Putamen (tissue), 1 donor: Measurements from ENCODE around the gene GLTP.
A peak's percentile ranks its signal among the peaks of the same experiment; 100 is the strongest.

Source experiments
- DNase-seq: peaks from one replicate; pipeline ENCODE4 v3.0.0-alpha.2; 2016; ENCODE audit warnings: low spot score

GLTP gene

DNA sequence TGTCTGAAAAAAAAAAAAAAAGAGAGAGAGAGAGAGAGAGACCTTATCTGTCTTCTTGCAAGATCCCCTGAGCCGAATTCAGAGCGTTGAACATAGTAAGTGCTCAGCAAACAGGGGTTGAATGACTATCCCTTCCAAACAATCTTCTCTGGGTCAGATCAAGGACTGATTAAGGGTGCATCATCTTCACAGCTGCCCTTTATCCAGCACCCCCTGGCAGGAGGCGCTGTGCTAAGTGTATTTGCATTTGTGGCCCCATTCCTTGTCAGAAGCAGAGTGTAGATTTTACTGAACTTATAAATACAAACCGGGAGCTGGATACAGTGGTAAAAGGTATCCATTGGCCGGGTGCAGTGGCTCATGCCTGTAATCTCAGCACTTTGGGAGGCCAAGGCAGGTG, 38.3 kb downstream of the GLTP start:
- DNase-seq: no peak

DNA sequence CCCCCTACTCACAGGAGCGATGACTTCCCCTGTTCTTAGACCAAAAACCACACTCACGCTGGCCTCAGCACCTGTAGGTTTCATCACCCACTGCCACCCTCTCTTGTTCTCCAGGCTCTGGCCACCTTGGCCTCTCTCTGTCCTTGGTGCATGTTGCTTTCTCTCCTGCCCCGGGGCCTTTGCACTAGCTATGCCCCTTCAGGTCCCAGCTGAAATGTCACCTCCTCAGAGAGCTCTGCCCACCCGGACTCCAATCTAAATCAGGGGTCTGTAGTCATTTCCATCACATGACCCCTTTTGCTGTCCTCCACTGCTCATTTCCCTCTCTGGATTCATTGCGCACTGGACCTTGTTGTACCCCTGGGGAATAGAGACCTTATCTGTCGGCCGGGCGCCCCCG, 39.0 kb downstream of the GLTP start:
- no peak for DNase-seq

DNA sequence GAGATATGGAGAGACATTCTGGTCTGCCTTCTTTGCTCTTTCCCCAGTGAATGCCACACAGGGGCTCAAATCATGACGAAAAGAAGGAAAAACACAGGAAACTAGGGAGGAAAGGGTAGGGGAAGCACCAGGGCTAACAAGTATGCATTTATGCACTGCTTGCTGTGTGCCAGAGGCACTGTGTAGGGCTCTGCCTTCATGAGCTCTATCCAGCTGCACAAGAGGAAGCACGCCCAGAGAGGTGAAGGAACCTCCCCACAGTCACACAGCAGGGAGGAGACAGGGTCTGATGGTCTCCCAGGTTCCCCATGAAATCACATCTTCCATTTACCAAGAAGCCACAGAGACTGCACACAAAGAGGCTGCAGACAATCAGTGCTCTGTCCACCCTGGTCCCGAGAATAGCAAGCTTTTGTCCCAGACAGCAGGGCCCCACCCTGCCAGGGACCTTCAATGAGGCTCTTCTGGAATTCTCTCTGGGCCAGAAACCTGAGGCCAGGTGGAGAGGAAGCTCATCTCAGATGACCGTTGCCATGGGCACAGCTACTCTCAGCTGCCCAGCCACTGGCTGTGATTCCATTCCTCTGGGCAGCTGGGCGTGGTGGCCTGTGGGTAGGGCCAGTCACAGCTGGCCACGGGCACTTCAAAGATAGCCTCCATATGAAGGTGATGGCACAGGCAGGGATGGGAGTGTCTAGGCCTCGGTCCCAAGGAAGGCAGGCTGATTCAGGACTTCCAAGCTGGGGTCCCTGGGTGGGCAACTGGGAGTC, 39.9 kb downstream of the GLTP start:
- no peak for DNase-seq

DNA sequence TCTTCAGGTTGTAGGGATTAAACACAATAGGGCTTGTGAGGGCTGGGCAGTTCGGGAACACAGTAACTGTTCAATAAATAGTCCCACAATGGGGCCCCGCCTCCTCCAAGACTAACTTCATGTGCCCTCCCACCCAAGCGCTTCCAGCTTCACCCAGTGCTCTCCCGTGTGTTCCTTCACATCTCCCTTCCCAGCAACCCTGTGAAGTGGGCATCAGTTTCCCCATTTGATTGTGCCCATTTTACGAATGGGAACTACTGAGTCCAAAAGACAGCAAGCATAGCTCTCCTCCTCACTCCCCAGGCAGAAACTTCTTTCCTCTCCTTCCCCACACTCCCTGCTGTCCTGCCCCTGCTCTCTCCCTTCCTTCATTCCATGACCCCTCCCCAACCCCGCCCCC, 40.9 kb downstream of the GLTP start:
- DNase-seq: no peak

DNA sequence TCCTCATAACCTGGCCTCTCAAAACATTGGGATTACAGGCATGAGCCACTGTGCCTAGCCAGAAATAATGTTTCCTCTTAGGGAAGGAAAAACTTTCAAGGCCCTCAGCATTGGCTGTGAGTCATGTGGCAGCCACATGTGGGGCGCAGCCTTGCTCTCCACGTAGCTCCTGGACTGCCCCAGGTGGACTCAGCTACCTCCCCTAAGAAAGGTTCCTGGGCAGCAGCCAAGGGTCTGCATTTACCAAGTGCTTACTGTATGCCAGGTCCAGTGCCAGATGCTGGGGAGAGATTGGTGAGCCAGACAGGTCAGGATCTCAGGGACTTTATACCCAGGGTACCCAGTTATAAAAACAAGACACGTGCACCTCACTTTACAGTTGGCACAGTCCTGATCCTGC, 43.4 kb downstream of the GLTP start:
- no peak for DNase-seq

DNA sequence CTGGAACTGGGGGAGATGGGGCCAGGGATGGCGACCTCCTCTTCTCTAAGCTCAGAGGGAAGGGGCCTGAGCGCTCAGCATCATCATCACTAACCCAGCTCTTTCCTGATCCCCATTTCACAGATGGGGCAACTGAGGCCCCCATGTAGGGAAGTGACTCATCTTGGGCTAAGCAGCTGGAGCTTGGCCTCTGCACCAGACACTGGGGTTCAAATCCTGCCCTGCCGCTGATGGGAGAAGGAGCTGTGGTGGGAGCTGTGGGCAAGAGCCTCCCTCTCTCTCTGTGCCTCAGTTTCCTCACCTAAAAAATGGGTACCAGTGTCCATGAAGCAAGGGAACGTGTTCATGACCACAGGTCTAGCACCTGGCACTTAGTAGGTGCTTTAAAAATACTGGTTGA, 44.5 kb downstream of the GLTP start:
- DNase-seq: no peak

DNA sequence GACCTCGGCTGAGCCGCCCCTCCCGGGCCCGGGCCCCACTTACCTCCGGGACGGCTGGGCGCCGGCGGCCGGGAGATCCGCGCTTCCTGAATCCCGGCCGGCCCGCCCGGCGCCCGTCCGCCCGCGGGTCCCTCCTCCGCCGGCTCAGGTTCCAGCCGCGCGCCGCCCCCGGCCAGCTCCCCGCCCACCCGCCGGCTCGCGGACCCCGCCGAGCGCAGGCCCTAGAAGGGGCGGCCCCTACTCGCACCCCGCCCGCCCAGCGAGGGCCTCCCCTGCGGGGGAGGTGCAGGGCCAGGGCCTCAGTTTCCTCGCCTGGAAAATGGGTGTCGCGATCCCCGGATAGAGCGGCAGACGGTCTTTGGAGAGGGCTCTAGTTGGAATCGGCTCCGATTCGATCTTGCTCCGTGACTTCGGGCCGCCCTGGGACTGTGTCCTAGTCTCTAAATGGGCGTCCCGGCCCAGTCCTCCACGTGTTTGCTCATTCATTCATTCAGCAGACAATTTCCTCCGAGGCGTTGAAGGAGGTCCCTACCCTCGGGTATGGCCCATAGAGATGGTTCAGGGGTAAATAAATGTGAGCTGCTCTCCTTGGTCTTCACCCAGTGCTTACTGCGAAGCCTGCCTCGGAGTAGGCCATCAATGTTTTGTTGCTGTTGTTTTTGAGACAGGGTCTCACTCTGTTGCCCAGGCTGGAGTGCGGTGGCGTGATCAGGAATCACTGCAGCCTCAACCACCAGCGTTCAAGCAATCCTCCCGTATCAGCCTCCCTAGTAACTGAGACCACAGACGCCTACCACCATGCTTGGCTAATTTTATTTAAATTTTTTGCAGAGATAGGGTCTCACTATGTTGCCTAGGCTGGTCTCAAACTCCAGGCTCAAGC, 46.8 kb downstream of the GLTP start, which contains the start of gene TRPV4:
Gene TRPV4 (minus strand): TSS at position 92 of the 883 bp plus-strand sequence. CDS start 18,602 bp downstream, outside the sequence.
- no peak for DNase-seq

DNA sequence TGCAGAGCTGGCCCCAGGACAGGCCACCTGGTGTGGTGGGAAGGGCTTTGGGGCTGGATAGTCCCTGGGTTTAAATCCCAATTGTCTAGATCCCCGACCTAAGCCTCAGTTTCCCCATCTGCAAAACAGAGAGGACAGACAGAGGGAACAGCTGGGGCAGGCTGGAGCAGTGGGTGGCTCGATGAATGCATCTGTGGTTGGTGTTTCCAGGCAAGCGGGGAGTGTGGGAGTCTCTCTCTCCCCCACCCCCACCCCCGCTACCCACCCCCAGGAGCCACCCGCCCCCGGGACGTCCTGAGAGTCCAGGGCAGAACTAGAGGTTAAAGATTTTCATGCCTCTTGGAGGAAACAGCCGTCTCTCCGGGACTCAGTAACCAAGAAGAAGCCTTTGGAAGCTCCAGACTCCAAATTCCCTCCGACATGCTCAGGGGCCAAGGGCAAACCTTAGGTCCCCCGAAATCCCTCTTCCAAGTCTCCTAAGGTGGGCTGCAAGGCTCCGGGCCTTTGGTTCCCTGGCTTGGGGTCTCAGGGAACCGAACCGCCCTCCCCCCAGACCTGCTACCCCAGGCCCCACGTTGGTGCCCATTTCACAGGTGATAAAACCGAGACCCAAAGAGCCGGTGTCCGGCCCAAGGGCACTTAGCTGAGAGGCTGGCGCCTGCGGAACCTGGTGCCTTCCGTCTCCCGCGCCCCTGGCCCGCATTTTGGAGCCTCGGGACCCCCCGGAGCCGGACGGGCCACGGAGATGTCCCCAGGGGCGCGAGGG, 47.6 kb downstream of the GLTP start:
- no peak for DNase-seq

DNA sequence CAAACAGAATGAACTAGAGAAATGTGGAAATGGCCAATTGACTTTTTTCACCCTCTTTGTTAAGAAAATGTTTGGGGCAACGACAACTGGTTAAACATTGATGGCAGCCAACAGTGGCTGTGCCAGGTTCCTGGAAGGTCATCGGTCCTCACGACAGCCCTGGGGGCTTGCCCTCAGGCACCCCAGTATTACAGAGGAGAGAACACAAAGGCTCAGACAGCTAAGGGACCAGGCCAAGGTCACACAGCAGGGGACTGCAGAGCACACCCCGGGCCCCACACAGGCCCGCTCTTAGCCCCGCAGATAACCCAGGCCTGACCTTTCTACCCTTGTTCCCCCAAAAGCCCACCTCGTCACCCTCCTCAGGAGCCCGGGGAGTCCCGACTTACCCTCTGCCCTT, 48.4 kb downstream of the GLTP start:
- DNase-seq: no peak

DNA sequence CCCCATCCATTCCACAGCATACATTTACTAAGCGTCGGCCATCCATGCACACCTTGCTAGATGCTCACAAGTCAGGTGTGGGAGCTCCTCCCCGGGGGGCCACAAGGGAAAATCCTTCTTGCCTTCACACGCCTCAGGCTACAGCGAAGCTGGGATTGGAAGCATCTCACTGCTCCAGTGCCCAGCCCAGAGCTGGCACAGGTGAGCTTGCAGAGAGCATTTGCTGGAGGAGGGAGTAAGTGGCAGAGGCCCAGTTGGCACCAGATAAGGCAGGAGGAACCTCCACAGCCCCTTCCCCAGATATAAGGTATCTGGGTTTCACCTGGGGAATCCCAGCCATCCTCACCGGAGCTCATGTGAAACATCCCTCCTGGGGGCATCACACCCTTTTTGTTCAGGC, 49.0 kb downstream of the GLTP start:
- DNase-seq: no peak

DNA sequence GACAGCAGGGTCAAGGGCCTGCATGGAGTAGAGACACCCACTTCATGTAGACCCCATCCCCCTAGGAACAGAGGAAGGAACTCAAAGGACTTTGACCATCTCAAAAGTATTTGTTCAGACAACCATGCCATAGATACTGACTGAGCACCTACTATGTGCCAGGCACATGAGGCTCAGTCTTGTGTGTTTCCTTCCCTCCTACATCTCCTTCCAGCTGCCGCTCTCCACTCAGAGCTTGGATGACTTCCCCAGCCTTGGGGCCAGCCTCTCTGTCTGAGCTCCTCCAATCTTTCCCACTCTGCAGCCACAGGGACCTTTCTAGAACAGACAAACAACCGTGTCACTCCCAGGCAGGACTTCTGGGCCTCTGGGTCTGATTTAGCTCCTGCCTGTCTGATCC, 49.6 kb downstream of the GLTP start:
- no peak for DNase-seq

DNA sequence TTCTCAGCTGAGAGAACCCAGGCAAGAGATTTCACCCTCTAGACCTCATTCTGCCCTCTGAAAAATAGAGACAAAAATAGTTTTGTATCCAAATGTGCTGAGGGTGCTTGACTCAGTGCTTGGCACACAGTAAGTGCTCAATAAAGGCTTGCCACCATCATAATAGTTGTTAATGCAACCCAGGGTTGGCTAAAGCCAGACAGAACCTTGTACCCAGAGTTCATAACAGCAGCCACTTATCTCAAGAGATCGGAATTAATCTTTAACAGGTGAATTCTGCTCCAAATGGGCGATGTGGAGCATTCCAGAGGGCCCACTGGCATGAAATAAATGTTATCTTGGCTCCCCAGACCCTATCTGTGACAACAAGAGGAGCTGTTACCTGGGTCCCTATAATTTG, 50.1 kb downstream of the GLTP start:
- DNase-seq: no peak

DNA sequence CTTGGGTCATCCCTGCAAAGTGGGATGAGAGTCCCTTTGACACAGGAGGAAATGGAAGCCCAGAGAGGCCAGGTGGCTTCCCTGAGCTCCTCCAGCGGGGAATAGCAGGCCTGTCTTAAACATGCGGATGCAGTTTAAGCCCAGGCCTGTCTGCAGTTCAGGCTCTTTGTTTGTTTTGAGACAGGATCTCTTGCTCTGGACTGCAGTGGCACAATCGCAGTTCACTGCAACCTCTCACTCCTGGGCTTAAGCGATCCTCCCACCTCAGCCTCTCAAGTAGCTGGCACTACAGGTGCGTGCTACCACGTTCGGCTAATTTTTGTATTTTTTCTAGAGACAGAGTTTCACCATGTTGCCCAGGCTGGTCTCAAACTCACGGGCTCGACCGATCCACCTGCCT, 50.7 kb downstream of the GLTP start:
- DNase-seq: no peak

DNA sequence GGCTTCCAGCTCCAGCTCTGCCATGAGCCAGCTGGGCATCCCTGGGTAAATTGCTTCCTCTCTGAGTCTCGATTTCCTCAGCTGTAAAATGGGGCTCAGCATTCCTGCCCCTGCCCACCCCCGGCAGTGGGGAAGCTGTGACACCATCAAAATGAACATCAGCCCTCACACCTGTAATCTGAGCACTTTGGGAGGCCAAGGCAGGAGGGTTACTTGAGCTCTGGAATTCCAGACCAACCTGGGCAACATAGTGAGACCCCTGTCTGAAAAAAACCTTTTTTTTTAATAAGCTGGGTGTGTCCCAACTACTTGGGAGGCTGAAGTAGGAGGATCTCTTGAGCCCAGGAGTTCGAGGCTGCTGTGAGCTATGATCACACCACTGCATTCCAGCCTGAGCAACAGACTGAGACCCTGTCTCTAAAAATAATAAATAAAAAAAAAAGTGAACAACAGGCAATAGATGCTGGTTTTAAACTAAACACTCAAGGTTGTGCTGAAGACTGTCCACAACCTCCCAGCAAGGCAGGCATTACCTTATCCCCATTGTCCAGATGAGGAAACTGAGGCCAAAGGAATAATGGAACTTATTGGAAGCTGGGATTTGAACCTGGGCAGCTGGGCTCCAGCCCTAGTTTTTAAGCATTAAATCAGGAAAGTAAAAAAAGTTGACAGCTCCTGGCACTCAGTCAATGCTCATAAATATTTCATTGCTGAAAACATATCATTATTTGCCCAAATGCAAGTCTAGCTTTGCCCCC, 51.4 kb downstream of the GLTP start:
- no peak for DNase-seq

DNA sequence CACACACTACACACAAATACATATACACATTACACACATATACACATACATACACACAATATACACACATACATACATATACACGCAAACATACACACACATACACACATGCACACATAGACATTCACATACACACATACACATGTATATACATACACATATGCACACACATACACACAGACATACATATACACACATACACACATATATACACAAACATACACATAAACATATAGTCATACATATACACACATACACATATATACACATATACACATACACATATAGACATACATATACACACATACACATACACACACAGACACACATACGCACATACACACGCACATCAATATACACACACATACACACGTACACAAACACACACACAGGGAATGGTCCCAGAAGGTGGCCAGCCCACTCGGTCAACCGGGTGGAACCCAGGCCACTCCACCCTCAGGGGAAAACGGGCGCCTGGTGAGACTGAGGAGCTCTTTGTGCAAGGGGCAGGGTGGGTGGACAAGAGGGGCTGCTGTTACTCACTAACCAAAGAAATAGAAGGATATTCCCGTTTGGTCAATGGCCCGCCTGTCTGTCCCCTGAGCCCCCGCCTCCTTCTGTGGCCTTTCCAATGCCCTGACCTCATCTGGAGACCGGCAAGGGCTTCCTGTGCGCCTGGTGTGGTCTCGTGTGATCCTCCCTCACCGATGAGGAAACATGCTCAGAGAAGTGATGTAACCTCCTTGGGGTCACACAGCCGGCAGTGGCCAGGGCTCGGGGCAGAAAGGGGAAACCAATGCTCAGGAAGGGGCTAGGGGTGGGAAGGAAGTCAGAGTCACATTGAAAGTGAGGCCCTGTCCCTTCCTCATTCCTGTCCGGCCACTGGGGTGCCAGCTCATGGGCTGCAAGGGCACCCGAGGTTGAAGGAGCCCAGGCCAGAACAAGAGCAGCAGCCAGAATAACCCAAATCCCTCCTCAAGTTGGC, 52.5 kb downstream of the GLTP start:
- peak; percentile 15 for DNase-seq

DNA sequence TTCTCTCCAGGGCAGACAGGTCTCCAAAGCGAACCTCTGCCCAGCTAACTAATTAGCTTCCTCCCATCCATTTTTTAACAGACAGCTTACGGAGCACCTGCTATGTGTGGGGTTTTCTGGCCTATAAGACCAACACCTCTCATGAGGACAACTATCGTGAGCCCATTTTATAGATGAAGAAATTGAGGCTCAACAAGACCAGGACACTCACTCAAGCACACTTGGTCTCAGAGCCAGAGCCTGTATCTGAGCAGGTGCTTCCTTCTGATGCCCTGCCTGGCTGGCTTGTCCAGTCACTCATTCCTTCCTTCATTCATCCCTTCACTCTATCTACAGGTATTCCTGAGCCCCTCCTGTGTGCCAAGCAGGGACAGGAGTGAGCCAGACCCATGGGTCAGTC, 53.3 kb downstream of the GLTP start:
- no peak for DNase-seq

DNA sequence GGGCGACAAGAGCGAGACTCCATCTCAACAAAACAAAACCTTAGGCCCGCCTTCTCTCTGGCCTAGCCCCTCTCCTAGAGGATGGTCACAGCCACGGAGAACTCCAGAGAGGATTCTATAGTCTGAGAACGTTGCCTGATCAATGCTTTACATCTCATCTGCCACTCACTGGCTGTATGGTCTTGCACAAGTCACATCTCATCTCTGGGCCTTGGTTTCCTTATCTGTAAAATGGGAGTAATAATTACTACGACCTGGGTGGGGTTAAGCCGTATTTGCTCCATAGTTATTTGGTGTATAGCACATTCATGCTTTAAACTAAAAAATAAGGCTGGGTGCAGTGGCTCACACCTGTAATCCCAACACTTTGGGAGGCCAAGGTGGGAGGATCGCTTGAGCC, 55.6 kb downstream of the GLTP start:
- no peak for DNase-seq

DNA sequence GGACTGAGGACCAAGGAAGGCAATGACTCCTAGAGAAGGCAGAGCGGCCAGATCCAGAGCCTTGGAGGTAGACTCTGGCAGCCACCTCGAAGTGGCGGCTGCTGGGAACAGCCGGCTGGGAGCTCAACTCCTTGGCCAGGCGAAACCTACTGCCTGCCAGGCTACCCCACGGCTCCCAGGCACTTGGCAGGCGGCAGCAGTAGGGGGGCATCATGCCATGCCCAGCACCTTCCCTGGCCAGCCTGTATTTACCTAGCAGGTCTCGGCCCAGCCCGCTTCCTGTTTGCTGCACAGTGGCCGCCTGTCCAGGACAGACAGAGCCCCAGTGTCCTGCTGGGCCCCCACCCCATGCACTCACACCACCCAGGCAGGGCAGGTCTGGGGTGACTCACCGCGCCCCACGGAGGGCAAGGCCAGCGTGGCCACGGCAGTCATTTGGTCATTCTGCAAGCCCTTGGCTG, 57.4 kb downstream of the GLTP start:
- no peak for DNase-seq

DNA sequence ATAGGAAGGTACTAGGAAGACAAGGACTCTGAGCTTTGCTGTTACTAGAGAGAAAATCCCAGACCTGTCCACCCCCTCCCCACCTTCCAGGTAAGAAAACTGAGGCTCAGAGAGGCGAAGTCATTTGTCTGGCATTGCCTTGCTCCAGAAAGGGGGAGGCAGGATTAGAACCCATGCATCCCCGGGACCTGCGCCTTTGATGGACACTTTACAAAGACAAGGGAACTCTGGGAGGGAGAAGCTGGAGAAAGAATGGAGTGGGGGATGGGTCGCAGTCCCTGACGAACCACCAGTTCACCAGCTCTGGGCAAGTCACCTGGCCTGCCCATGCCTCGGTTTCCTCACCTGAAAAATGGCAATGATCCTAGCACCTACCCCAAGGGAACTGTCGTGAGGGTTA, 57.9 kb downstream of the GLTP start:
- no peak for DNase-seq

DNA sequence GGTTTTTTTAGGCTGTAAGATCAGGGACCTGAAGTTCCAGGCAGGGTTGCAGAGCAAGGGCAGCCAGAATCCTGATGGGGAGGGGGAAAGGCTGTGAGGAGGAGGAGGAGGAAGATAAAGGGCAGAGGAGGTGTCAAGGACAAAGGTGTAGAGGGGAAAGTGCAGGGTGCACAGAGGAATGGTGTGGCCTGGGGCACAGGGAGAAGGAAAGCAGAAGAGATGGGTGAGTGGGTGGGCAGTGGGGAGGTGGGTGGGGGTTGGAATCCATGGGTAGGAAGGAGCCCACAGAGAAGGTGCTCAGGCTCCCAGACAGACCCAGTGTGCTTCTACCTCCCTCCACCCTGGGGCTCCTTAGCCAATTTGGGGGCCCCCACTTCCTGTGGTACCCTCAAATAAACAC, 58.4 kb downstream of the GLTP start:
- no peak for DNase-seq
